GM11168 (cell line): ENCODE data around the gene VTI1A.
"Not testable (repeated sequence)": the region's sequence is repeated elsewhere in the genome, so short reads cannot be mapped to it uniquely, and the experiment has no call there.

ENCODE experiments used
- in situ Hi-C: fragments of 300-500 bp; cut with MboI; formaldehyde crosslinking; loops from one replicate; pipeline ENCODE4 v1.12.0; 2022; ENCODE audit warnings: low sequenced_read_pairs; ENCODE audit not compliant: unreplicated experiment

Gene VTI1A

GRCh38 chr10:112446855-112447619 is at the start of gene VTI1A, which contains the start of gene ZDHHC6:
Gene VTI1A, plus strand, starts transcription at chr10:112447215. Its CDS starts 159 bp downstream, at chr10:112447374.
Gene ZDHHC6, minus strand, starts transcription at chr10:112446914. Its CDS starts 1,478 bp downstream, at chr10:112445436.
- in situ Hi-C loops, result no loop called here

GRCh38 chr10:112397592-112397991 is 49.4 kb upstream of the VTI1A start:
- in situ Hi-C loops, result no loop called here

- in situ Hi-C loops, result no loop called here
Measured at GRCh38 chr10:112402917-112403316, 44.1 kb upstream of the VTI1A start.

GRCh38 chr10:112404617-112405016 is 42.4 kb upstream of the VTI1A start:
- in situ Hi-C loops, result no loop called here

GRCh38 chr10:112406806-112407205 is 40.2 kb upstream of the VTI1A start:
- in situ Hi-C loops, result not testable (repeated sequence)

- in situ Hi-C loops, result no loop called here
Measured at GRCh38 chr10:112407696-112408095, 39.3 kb upstream of the VTI1A start.

- in situ Hi-C loops, result no loop called here
Measured at GRCh38 chr10:112409299-112409698, 37.7 kb upstream of the VTI1A start.

GRCh38 chr10:112409755-112410154 is 37.3 kb upstream of the VTI1A start:
- in situ Hi-C loops, result no loop called here

- in situ Hi-C loops, result no loop called here
Measured at GRCh38 chr10:112412696-112413095, 34.3 kb upstream of the VTI1A start.

GRCh38 chr10:112421731-112422130 is 25.3 kb upstream of the VTI1A start:
- in situ Hi-C loops, result no loop called here

- in situ Hi-C loops, result no loop called here
Measured at GRCh38 chr10:112424651-112425050, 22.4 kb upstream of the VTI1A start.

- in situ Hi-C loops, result no loop called here
Measured at GRCh38 chr10:112426111-112426510, 20.9 kb upstream of the VTI1A start.

- in situ Hi-C loops, result no loop called here
Measured at GRCh38 chr10:112429147-112429546, 17.9 kb upstream of the VTI1A start.

- in situ Hi-C loops, result no loop called here
Measured at GRCh38 chr10:112429654-112430230, 17.3 kb upstream of the VTI1A start.

GRCh38 chr10:112433136-112433535 is 13.9 kb upstream of the VTI1A start:
- in situ Hi-C loops, result no loop called here

GRCh38 chr10:112434988-112435619 is 11.9 kb upstream of the VTI1A start:
- in situ Hi-C loops, result no loop called here

GRCh38 chr10:112438356-112438755 is 8.7 kb upstream of the VTI1A start:
- in situ Hi-C loops, result no loop called here

- in situ Hi-C loops, result no loop called here
Measured at GRCh38 chr10:112441520-112441919, 5.5 kb upstream of the VTI1A start.

GRCh38 chr10:112442063-112442462 is 5.0 kb upstream of the VTI1A start:
- in situ Hi-C loops, result no loop called here

- in situ Hi-C loops, result no loop called here
Measured at GRCh38 chr10:112446055-112446854, 760 bp upstream of the VTI1A start.

GRCh38 chr10:112447620-112447928 is 559 bp downstream of the VTI1A start:
- in situ Hi-C loops, result no loop called here
